Liver (tissue), 9 donors: ENCODE data around the gene CCPG1. TPM values are rescaled to one million over a fixed set of nuclear protein-coding genes. Genes with fewer than 3 reads are reported as not detected.

ENCODE experiments used
- DNase-seq: peaks from one replicate; pipeline ENCODE4 v3.0.0-alpha.2; 2017; ENCODE audit warnings: low spot score
- H3K27ac ChIP-seq, 2 donors: one replicate each; pipeline ENCODE4 v1.7.0; 2013; ENCODE audit warnings: inconsistent platforms in 2 of 2, low read length in 2 of 2, control low read depth in 1 of 2, low read depth in 1 of 2, mild to moderate bottlenecking in 1 of 2
- H3K27me3 ChIP-seq, 4 donors: one replicate each; pipeline versions ENCODE4 v1.6.1 to v1.7.0; 2013; ENCODE audit warnings: low read length in 3 of 4, inconsistent platforms in 1 of 4, mild to moderate bottlenecking in 1 of 4, moderate library complexity in 1 of 4; ENCODE audit not compliant: control insufficient read depth in 4 of 4, insufficient read depth in 4 of 4
- H3K36me3 ChIP-seq, 4 donors: one replicate each; pipeline versions ENCODE4 v1.6.1 to v1.7.0; 2013; ENCODE audit warnings: low read length in 3 of 4, mild to moderate bottlenecking in 3 of 4, low read depth in 1 of 4, moderate library complexity in 1 of 4; ENCODE audit not compliant: control insufficient read depth in 4 of 4, insufficient read depth in 3 of 4
- H3K4me1 ChIP-seq, 4 donors: one replicate each; pipeline versions ENCODE4 v1.6.1 to v1.7.0; 2013; ENCODE audit warnings: low read length in 3 of 4, mild to moderate bottlenecking in 3 of 4, moderate library complexity in 1 of 4; ENCODE audit not compliant: control insufficient read depth in 4 of 4, insufficient read depth in 4 of 4
- H3K4me3 ChIP-seq, 3 donors: one replicate each; pipeline versions ENCODE4 v1.6.1 to v1.7.0; 2013; ENCODE audit warnings: low read length in 3 of 3, control low read depth in 1 of 3, low read depth in 1 of 3, mild to moderate bottlenecking in 1 of 3
- H3K9ac ChIP-seq, 2 donors: one replicate each; pipeline ENCODE4 v1.7.0; 2013; ENCODE audit warnings: low read length in 2 of 2, mild to moderate bottlenecking in 2 of 2, moderate library complexity in 2 of 2, control low read depth in 1 of 2, low read depth in 1 of 2
- H3K9me3 ChIP-seq, 4 donors: one replicate each; pipeline versions ENCODE4 v1.6.1 to v1.7.0; 2013; ENCODE audit warnings: low read length in 3 of 4; ENCODE audit not compliant: control insufficient read depth in 4 of 4
- ATF3 ChIP-seq: IDR thresholded peaks from 2 replicates; pipeline ENCODE4 v1.6.1; 2016; ENCODE audit warnings: antibody characterized with exemption
- CTCF ChIP-seq: fragments of 150-350 bp; IDR thresholded peaks from 2 replicates; pipeline ENCODE4 v1.5.1; 2017; ENCODE audit warnings: improper control_type of control experiment, low read depth, low read length; ENCODE audit not compliant: missing input control
- EGR1 ChIP-seq, 2 donors: IDR thresholded peaks; 2 replicates each; pipeline ENCODE4 v1.6.1; 2016 to 2018; ENCODE audit warnings: antibody characterized with exemption in 2 of 2, low read depth in 2 of 2
- FOXA1 ChIP-seq: IDR thresholded peaks from 2 replicates; pipeline ENCODE4 v1.6.1; 2016; ENCODE audit warnings: antibody characterized with exemption
- FOXA2 ChIP-seq: IDR thresholded peaks from 2 replicates; pipeline ENCODE4 v1.6.1; 2016; ENCODE audit warnings: antibody characterized with exemption
- GABPA ChIP-seq, 2 donors: IDR thresholded peaks in 1 of 2; conservative IDR thresholded peaks in 1 of 2; 2 replicates each; pipeline ENCODE4 v1.6.1; 2016; ENCODE audit warnings: antibody characterized with exemption in 2 of 2, mild to moderate bottlenecking in 1 of 2, moderate library complexity in 1 of 2
- HNF4A ChIP-seq, 2 donors: conservative IDR thresholded peaks; 2 replicates each; pipeline ENCODE4 v1.6.1; 2016; ENCODE audit warnings: antibody characterized with exemption in 2 of 2, mild to moderate bottlenecking in 2 of 2
- HNF4G ChIP-seq: IDR thresholded peaks from 2 replicates; pipeline ENCODE4 v1.6.1; 2016; ENCODE audit warnings: antibody characterized with exemption
- JUND ChIP-seq, 2 donors: IDR thresholded peaks; 2 replicates each; pipeline ENCODE4 v1.6.1; 2016; ENCODE audit warnings: antibody characterized with exemption in 2 of 2
- MAX ChIP-seq: IDR thresholded peaks from 2 replicates; pipeline ENCODE4 v1.6.1; 2016; ENCODE audit warnings: antibody characterized with exemption
- NR2F2 ChIP-seq: IDR thresholded peaks from 2 replicates; pipeline ENCODE4 v1.6.1; 2016; ENCODE audit warnings: antibody characterized with exemption
- RAD21 ChIP-seq, 2 donors: IDR thresholded peaks; 2 replicates each; pipeline ENCODE4 v1.6.1; 2016; ENCODE audit warnings: antibody characterized with exemption in 2 of 2, mild to moderate bottlenecking in 2 of 2
- REST ChIP-seq: IDR thresholded peaks from 2 replicates; pipeline ENCODE4 v1.6.1; 2016; ENCODE audit warnings: antibody characterized with exemption, mild to moderate bottlenecking
- RXRA ChIP-seq, 2 donors: IDR thresholded peaks; 2 replicates each; pipeline ENCODE4 v1.6.1; 2017 to 2018; ENCODE audit warnings: antibody characterized with exemption in 2 of 2, mild to moderate bottlenecking in 1 of 2
- SP1 ChIP-seq: IDR thresholded peaks from 2 replicates; pipeline ENCODE4 v1.6.1; 2018; ENCODE audit warnings: antibody characterized with exemption, mild to moderate bottlenecking
- TAF1 ChIP-seq: conservative IDR thresholded peaks from 2 replicates; pipeline ENCODE4 v1.6.1; 2016; ENCODE audit warnings: antibody characterized with exemption, mild to moderate bottlenecking
- YY1 ChIP-seq: IDR thresholded peaks from 2 replicates; pipeline ENCODE4 v1.6.1; 2016; ENCODE audit warnings: antibody characterized with exemption, mild to moderate bottlenecking
- ZBTB33 ChIP-seq: IDR thresholded peaks from 2 replicates; pipeline ENCODE4 v1.6.1; 2016; ENCODE audit warnings: antibody characterized with exemption
- WGBS: extraction: QIAGEN DNeasy Blood & Tissue Kit; methylation state at CpG from one replicate; pipeline ENCODE4 v1.1.7; 2013; 5-methylcytosine and 5-hydroxymethylcytosine counted together
- polyA plus RNA-seq, 2 donors: library from polyadenylated mRNA; stranded (reverse) in 1 of 2; unstranded in 1 of 2; fragments of 200-250 nt in 1 of 2; fragments of >200 nt in 1 of 2; fragmentation: Nextera tagmentation in 1 of 2; extraction: Ambion mirVana in 1 of 2; gene quantifications; one replicate each; pipeline versions ENCODE4 v1.2.1 to v1.2.3, GENCODE V29; 2013 to 2015
- total RNA-seq, 2 donors: library from RNA; depleted of rRNA; stranded (reverse); fragments of >200 nt; gene quantifications; one replicate each; pipeline ENCODE4 v1.2.3, GENCODE V29; 2014
- donor health status: healthy.
- donor health status: healthy.
- donor health status: healthy.
- donor health status: healthy.
- donor health status: healthy.

The CCPG1 gene
- total and polyA plus RNA-seq, 4 donors = 21.5 to 89.1 (median 53.2) TPM

GRCh38 chr15:55319537-55320237, 88.5 kb downstream of the CCPG1 start (continued):
- TF ChIP-seq CTCF (no peak), TAF1 (no peak)

GRCh38 chr15:55318588-55319494, 89.3 kb downstream of the CCPG1 start, which contains the start of the genes PIGB and PIGBOS1:
Gene PIGB (plus strand): TSS chr15:55319222. CDS start chr15:55319251, 29 bp downstream.
Gene PIGBOS1 (minus strand): TSS chr15:55319123. CDS start chr15:55317792, 1,331 bp downstream.
- H3K27me3 ChIP-seq = no peaks in the 10 kb centered on the region
- no peaks in the 10 kb centered on the region for H3K36me3 ChIP-seq
- H3K9me3 ChIP-seq = no peaks in the 10 kb centered on the region
- TF ChIP-seq YY1 = peak; percentile 93
- TF ChIP-seq RXRA (IDR thresholded peaks at IDR 0.05) = peak in 1 of 2 donors; percentile 53
- TF ChIP-seq TAF1 = peak; percentile 86
- peak in 1 of 2 donors; percentile 29 for TF ChIP-seq HNF4A (conservative IDR thresholded peaks at IDR 0.05)
- TF ChIP-seq EGR1 (IDR thresholded peaks at IDR 0.05; ENCODE audit: low read depth in 2 of 2) = peak in 1 of 2 donors; percentile 74
- TF ChIP-seq REST = peak; percentile 81
- peak; percentile 27 for TF ChIP-seq FOXA1
- peak; percentile 94 for TF ChIP-seq MAX
- no peak for TF ChIP-seq NR2F2
- peak; percentile 26 to 49 for TF ChIP-seq RAD21 (IDR thresholded peaks at IDR 0.05)
- peak in 1 of 2 donors; percentile 89 for TF ChIP-seq GABPA (IDR thresholded peaks at IDR 0.05 in 1 of 2, conservative IDR thresholded peaks at IDR 0.05 in 1 of 2)
- no peak for TF ChIP-seq FOXA2
- no peak for TF ChIP-seq HNF4G
- TF ChIP-seq SP1 = no peak
- TF ChIP-seq ATF3 = no peak
- no peak for TF ChIP-seq JUND (IDR thresholded peaks at IDR 0.05)
- peak; percentile 94 for TF ChIP-seq ZBTB33
- TF ChIP-seq CTCF = no peak
- DNase-seq = peak; percentile 84
- peak within 1 kb of the TSS; percentile 85 to 87 (median 86) for H3K4me3 ChIP-seq
- WGBS = under 1% methylated on average over 49 of the region's 49 CpGs
- H3K27ac ChIP-seq = peak within 1 kb of the TSS; percentile 94 to 97
- peak within 1 kb of the TSS; percentile 72 to 97 for H3K9ac ChIP-seq
- H3K4me1 ChIP-seq = peaks cover 4 to 16% (median 9%) of the 10 kb centered on the region in 4 donors
